Activated CD8-positive, alpha-beta T cell treated with anti-CD3 and anti-CD28 coated beads for 36 hours (primary cell): Measurements from ENCODE around the gene ISG20. TPM values are rescaled to one million over a fixed set of nuclear protein-coding genes. Genes with fewer than 3 reads are reported as not detected.

Experiments used
- ATAC-seq: fragments of 200-7000 bp; cut with Tn5 transposase; one replicate; pipeline ENCODE4 v1.10.0; 2021; ENCODE audit warnings: mild to moderate bottlenecking, moderate library complexity
- CTCF ChIA-PET: fragments of 350-600 bp; sonication (Branson Sonifier 250); formaldehyde crosslinking; loops from one replicate; lab custom pipeline; 2021; ENCODE audit warnings: antibody characterized with exemption; lab: Charles Lee
- POLR2A ChIA-PET: fragments of 350-600 bp; sonication (Branson Sonifier 250); formaldehyde crosslinking; loops from one replicate; lab custom pipeline; 2021; ENCODE audit warnings: antibody characterized with exemption; lab: Charles Lee
- DNase-seq: peaks from one replicate; pipeline ENCODE4 v3.0.0-alpha.2; 2020
- H3K27ac Mint-ChIP-seq: one replicate; pipeline ENCODE4 v1.8.0; 2021; ENCODE audit warnings: mild to moderate bottlenecking, mixed read lengths
- H3K27me3 Mint-ChIP-seq: one replicate; pipeline ENCODE4 v1.8.0; 2021; ENCODE audit warnings: mixed read lengths
- H3K36me3 Mint-ChIP-seq: one replicate; pipeline ENCODE4 v1.8.0; 2021; ENCODE audit warnings: low read depth, mixed read lengths
- H3K4me1 Mint-ChIP-seq: one replicate; pipeline ENCODE4 v1.8.0; 2021; ENCODE audit warnings: low read depth, mixed read lengths
- H3K4me3 Mint-ChIP-seq: one replicate; pipeline ENCODE4 v1.8.0; 2021; ENCODE audit warnings: mild to moderate bottlenecking, moderate library complexity, mixed read lengths
- H3K9me3 Mint-ChIP-seq: one replicate; pipeline ENCODE4 v1.8.0; 2021; ENCODE audit warnings: mixed read lengths
- intact Hi-C: fragments of 100-400 bp; cut with micrococcal nuclease; formaldehyde crosslinking; loops from one replicate; pipeline ENCODE4 v1.10.0; 2022
- total RNA-seq, 2 experiments: library from RNA; stranded (reverse); gene quantifications; one replicate each; pipeline ENCODE4 v1.2.3, GENCODE V29; 2021
- TF ChIP-seq, protein P1 (sequence below): fragments of 200-600 bp; IDR thresholded peaks from one replicate; pipeline ENCODE4 v1.8.0; 2022; ENCODE audit warnings: antibody characterized with exemption, mild to moderate bottlenecking

The ISG20 gene
- total RNA-seq, 2 experiments from 2014 or later = 75.1 to 82.8 TPM

DNA sequence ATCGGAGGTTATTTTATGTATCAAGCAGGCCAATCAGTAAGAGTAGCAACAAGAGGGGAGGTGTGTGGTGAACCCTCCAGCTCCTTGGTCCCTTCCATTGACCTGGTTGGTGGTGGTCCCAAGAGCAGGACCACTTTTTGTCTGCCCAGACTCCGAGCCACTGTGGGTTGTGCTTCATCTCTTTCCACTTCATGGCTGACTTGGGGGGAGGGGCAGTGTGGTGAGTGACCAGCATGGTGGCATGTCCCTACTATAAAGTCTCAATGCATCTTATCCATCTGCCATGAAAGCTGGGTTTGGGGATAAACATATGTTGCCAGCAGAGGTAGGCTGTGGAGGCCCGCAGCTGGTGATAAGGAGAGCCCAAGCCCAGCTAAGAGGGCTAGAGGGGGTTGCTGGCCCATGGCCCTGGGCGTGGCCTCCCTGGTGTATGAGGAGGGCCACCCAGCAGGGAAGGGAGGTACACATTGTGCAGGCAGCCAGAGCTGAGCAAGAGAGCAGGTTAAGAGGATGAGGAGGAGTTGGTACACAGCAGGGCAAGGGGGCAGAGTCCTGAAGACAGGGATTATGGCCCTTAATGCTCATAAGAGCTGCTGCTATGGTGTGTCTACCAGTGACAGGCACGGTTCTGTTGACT is 10.7 kb upstream of the ISG20 start:
- H3K36me3 Mint-ChIP-seq = peaks cover 85% of the 10 kb centered on the region
- TF ChIP-seq, protein P1, sequence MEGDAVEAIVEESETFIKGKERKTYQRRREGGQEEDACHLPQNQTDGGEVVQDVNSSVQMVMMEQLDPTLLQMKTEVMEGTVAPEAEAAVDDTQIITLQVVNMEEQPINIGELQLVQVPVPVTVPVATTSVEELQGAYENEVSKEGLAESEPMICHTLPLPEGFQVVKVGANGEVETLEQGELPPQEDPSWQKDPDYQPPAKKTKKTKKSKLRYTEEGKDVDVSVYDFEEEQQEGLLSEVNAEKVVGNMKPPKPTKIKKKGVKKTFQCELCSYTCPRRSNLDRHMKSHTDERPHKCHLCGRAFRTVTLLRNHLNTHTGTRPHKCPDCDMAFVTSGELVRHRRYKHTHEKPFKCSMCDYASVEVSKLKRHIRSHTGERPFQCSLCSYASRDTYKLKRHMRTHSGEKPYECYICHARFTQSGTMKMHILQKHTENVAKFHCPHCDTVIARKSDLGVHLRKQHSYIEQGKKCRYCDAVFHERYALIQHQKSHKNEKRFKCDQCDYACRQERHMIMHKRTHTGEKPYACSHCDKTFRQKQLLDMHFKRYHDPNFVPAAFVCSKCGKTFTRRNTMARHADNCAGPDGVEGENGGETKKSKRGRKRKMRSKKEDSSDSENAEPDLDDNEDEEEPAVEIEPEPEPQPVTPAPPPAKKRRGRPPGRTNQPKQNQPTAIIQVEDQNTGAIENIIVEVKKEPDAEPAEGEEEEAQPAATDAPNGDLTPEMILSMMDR = no peak
- H3K27ac Mint-ChIP-seq = peak overlapping the region; percentile 73
- CTCF ChIA-PET = interaction anchor here (0.6 to 1.2 kb wide), 3 partner anchors 29 to 37 kb away, joined by 4 read pairs; no protein-coding TSS in a partner anchor
- ATAC-seq (no peak), DNase-seq (no peak)
- H3K27me3 Mint-ChIP-seq = no peaks in the 10 kb centered on the region
- no peaks in the 10 kb centered on the region for H3K9me3 Mint-ChIP-seq
- peak overlapping the region; percentile 15 for H3K4me3 Mint-ChIP-seq
- POLR2A ChIA-PET = interaction anchor here (0.8 to 2.0 kb wide), 4 partner anchors 8 to 28 kb away, joined by 3 to 6 read pairs (median 4); no protein-coding TSS in a partner anchor
- intact Hi-C loops = no loop called here
- H3K4me1 Mint-ChIP-seq = peaks cover 91% of the 10 kb centered on the region

DNA sequence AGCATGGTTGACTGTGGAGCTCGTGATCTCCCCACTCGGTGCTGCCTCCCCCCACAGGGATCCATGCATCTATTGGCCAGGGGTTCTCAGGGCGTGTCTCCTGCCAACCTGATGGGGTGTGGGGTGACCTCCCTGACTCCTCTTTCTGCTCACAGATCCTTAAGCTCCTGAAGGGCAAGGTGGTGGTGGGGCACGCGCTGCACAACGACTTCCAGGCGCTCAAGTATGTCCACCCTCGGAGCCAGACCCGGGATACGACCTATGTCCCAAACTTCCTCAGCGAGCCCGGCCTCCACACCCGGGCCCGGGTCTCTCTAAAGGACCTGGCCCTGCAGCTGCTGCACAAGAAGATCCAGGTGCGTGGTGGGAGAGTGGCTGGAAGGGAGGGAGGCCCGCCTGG is 9.7 kb upstream of the ISG20 start:
- H3K36me3 Mint-ChIP-seq = peaks cover 84% of the 10 kb centered on the region
- ChIA-PET CTCF (interaction anchor here (0.7 to 1.2 kb wide), 2 partner anchors 34 to 36 kb away, joined by 4 read pairs; no protein-coding TSS in a partner anchor), POLR2A (interaction anchor here (1.4 kb wide), 1 partner anchor 27 kb away, joined by 6 read pairs; no protein-coding TSS in a partner anchor)
- TF ChIP-seq, protein P1 = no peak
- no peak overlapping the region for H3K4me3 Mint-ChIP-seq
- H3K27me3 Mint-ChIP-seq = no peaks in the 10 kb centered on the region
- DNase-seq = no peak
- no peak for ATAC-seq
- H3K27ac Mint-ChIP-seq = peak overlapping the region; percentile 85
- peaks cover 87% of the 10 kb centered on the region for H3K4me1 Mint-ChIP-seq
- intact Hi-C loops = no loop called here
- no peaks in the 10 kb centered on the region for H3K9me3 Mint-ChIP-seq

DNA sequence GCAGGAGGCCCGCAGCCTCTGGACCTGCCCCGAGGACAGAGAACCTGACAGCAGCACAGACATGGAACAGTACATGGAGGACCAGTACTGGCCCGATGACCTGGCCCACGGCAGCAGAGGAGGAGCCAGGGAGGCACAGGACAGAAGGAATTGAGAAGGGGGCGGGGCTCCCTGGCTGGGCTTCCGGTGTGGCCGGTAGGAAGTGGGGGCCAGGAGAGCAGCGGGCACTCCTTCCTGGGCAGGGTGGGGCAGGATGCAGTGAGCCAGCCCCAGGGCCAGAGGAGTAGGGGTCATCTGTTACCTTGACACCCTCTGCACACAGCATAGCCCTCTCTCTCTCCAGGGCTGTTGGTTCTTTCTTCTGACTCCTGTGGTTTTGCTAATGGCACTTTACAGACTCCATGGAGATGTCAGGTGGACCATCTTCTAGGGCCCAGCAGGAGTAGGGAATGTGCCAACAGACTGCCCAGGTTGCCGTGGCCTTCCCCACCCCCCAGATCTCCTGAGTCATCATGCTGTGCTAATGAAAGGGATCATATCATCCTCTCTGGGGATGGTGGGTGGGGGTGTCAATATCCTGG is 8.6 kb upstream of the ISG20 start:
- Mint-ChIP-seq H3K4me3 (no peak overlapping the region), H3K27me3 (no peaks in the 10 kb centered on the region), H3K9me3 (no peaks in the 10 kb centered on the region), H3K36me3 (peaks cover 81% of the 10 kb centered on the region), H3K27ac (peak overlapping the region; percentile 85), H3K4me1 (peaks cover 87% of the 10 kb centered on the region)
- ATAC-seq = no peak
- intact Hi-C loops = no loop called here
- CTCF ChIA-PET = interaction anchor here (2.5 kb wide), 1 partner anchor 34 kb away, joined by 12 read pairs; no protein-coding TSS in a partner anchor
- POLR2A ChIA-PET = interaction anchor here (0.6 to 0.7 kb wide), 3 partner anchors 15 to 26 kb away, joined by 3 read pairs; no protein-coding TSS in a partner anchor
- TF ChIP-seq, protein P1 = no peak
- no peak for DNase-seq

DNA sequence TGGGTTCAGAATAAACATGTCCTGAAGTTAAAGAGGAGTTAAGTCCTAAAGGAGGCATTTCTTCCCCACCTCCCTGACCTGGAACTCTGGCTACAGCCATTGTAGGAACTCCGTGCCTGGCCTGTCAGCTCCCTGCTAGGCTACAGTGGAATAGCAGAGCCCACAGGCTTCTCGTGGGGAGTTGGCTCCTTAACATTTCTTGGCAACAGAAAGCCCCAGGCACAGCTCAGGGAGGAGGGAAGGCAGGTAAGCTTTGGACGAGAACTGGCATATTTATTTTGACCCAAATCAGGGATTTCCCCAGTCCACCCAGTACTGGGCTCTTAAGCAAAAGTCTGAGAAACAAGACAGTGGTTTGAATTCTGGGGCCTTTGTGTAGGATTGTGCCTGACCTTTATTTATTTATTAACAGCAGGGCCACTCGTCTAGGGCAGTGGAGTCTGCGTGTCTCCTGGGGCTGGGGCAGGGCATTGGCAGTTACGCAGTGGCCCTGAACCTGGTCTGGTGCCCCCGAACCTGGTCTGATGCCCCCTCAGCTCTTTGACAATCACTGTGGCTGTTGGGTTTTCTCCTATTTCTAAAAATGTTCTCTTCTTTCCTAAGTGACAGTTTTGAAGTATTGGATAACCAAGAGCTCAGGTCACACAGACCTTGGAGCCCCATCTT is 7.9 kb upstream of the ISG20 start:
- ATAC-seq (no peak), DNase-seq (no peak)
- peaks cover 89% of the 10 kb centered on the region for H3K4me1 Mint-ChIP-seq
- TF ChIP-seq, protein P1 = no peak
- no peaks in the 10 kb centered on the region for H3K27me3 Mint-ChIP-seq
- H3K36me3 Mint-ChIP-seq = peaks cover 79% of the 10 kb centered on the region
- no peaks in the 10 kb centered on the region for H3K9me3 Mint-ChIP-seq
- CTCF ChIA-PET = interaction anchor here (2.5 kb wide), 1 partner anchor 33 kb away, joined by 12 read pairs; no protein-coding TSS in a partner anchor
- POLR2A ChIA-PET = interaction anchor here (0.6 to 0.7 kb wide), 3 partner anchors 14 to 28 kb away, joined by 3 to 4 read pairs (median 3); no protein-coding TSS in a partner anchor
- H3K4me3 Mint-ChIP-seq = no peak overlapping the region
- H3K27ac Mint-ChIP-seq = peak overlapping the region; percentile 85
- intact Hi-C loops = no loop called here
